Neuronal stem cell (in vitro differentiated cells): ENCODE measurements around the gene ARMC7.

Experiments
- DNase-seq: peaks from one replicate; pipeline ENCODE4 v3.0.0-alpha.2; 2013; ENCODE audit warnings: low spot score
- H2AFZ ChIP-seq: one replicate; pipeline ENCODE4 v1.6.1; 2013; ENCODE audit warnings: mild to moderate bottlenecking, low read length, inconsistent platforms
- H2AK5ac ChIP-seq: 2 replicates; pipeline ENCODE4 v1.6.1; 2013; ENCODE audit warnings: low read depth, mild to moderate bottlenecking, inconsistent platforms, low read length, moderate library complexity, mixed read lengths
- H2BK120ac ChIP-seq: 2 replicates; pipeline ENCODE4 v1.6.1; 2013; ENCODE audit warnings: low read depth, mild to moderate bottlenecking, inconsistent platforms, low read length, moderate library complexity, mixed read lengths
- H2BK12ac ChIP-seq: one replicate; pipeline ENCODE4 v1.6.1; 2013; ENCODE audit warnings: low read length, inconsistent platforms
- H2BK15ac ChIP-seq: 2 replicates; pipeline ENCODE4 v1.6.1; 2013; ENCODE audit warnings: mild to moderate bottlenecking, low read length, inconsistent platforms, mixed read lengths
- H2BK5ac ChIP-seq: one replicate; pipeline ENCODE4 v1.6.1; 2013; ENCODE audit warnings: inconsistent platforms, mild to moderate bottlenecking, low read length, moderate library complexity
- H3K14ac ChIP-seq: one replicate; pipeline ENCODE4 v1.6.1; 2013; ENCODE audit warnings: low read length, inconsistent platforms
- H3K18ac ChIP-seq: 2 replicates; pipeline ENCODE4 v1.6.1; 2013; ENCODE audit warnings: low read length, inconsistent platforms
- H3K23ac ChIP-seq: 2 replicates; pipeline ENCODE4 v1.6.1; 2013; ENCODE audit warnings: low read depth, mild to moderate bottlenecking, mixed read lengths, low read length, inconsistent platforms; ENCODE audit not compliant: poor library complexity
- H3K27ac ChIP-seq: replicated peaks from 3 replicates; pipeline ENCODE4 v1.5.1; 2013; ENCODE audit warnings: low read length, inconsistent platforms
- H3K27me3 ChIP-seq, 3 experiments: 2 replicates each; pipeline ENCODE4 v1.6.1; 2013; ENCODE audit warnings: low read length in 3 of 3, mild to moderate bottlenecking in 2 of 3, inconsistent platforms in 1 of 3, low read depth in 1 of 3, mixed read lengths in 1 of 3, moderate library complexity in 1 of 3; ENCODE audit not compliant: control insufficient read depth in 3 of 3, insufficient read depth in 3 of 3
- H3K36me3 ChIP-seq, 2 donors: replicated peaks in 1 of 2; 2 replicates each; pipeline ENCODE4 v1.6.1; 2013; ENCODE audit warnings: low read length in 2 of 2; ENCODE audit not compliant: control insufficient read depth in 2 of 2, insufficient read depth in 2 of 2
- H3K4ac ChIP-seq: 2 replicates; pipeline ENCODE4 v1.6.1; 2013; ENCODE audit warnings: inconsistent platforms, mild to moderate bottlenecking, low read length, moderate library complexity
- H3K4me1 ChIP-seq, 2 donors: 1 replicate in 1 of 2; 2 replicates in 1 of 2; pipeline ENCODE4 v1.6.1; 2013; ENCODE audit warnings: low read length in 2 of 2, low read depth in 1 of 2; ENCODE audit not compliant: control insufficient read depth in 2 of 2, insufficient read depth in 1 of 2
- H3K4me2 ChIP-seq: one replicate; pipeline ENCODE4 v1.6.1; 2013; ENCODE audit warnings: mild to moderate bottlenecking, low read length, inconsistent platforms; ENCODE audit not compliant: insufficient read depth, poor library complexity, severe bottlenecking
- H3K4me3 ChIP-seq, 2 donors: 2 replicates each; pipeline ENCODE4 v1.5.1; 2013; ENCODE audit warnings: low read length in 2 of 2, mild to moderate bottlenecking in 2 of 2, inconsistent platforms in 1 of 2, moderate library complexity in 1 of 2
- H3K79me1 ChIP-seq: one replicate; pipeline ENCODE4 v1.6.1; 2013; ENCODE audit warnings: low read depth, mild to moderate bottlenecking, inconsistent platforms, low read length, moderate library complexity
- H3K9ac ChIP-seq: one replicate; pipeline ENCODE4 v1.6.1; 2013; ENCODE audit warnings: mild to moderate bottlenecking, low read depth, low read length, inconsistent platforms; ENCODE audit not compliant: poor library complexity
- H3K9me3 ChIP-seq, 2 donors: replicated peaks in 1 of 2; 2 replicates each; pipeline versions ENCODE3 to v1.6.1; 2013; ENCODE audit warnings: low read length in 2 of 2, mild to moderate bottlenecking in 2 of 2, inconsistent platforms in 1 of 2, low read depth in 1 of 2, mixed read lengths in 1 of 2, moderate library complexity in 1 of 2; ENCODE audit not compliant: control insufficient read depth in 2 of 2, insufficient read depth in 1 of 2
- H4K8ac ChIP-seq: one replicate; pipeline ENCODE4 v1.6.1; 2013; ENCODE audit warnings: low read depth, mild to moderate bottlenecking, inconsistent platforms, low read length, moderate library complexity
- H4K91ac ChIP-seq: one replicate; pipeline ENCODE4 v1.6.1; 2013; ENCODE audit warnings: low read length, low read depth, mild to moderate bottlenecking, inconsistent platforms; ENCODE audit not compliant: poor library complexity
- WGBS, 2 donors: extraction: QIAGEN DNeasy Blood & Tissue Kit; methylation state at CpG; one replicate each; pipeline ENCODE4 v1.1.7; 2013; ENCODE audit warnings: missing lambda C conversion rate in 2 of 2, mixed read lengths in 1 of 2; ENCODE audit not compliant: insufficient read length in 2 of 2, insufficient replicate concordance in 1 of 2; ENCODE audit errors: extremely low coverage in 2 of 2; 5-methylcytosine and 5-hydroxymethylcytosine counted together

ARMC7 gene

GRCh38 chr17:75109046-75109406 is 743 bp upstream of the ARMC7 start:
- peak overlapping the region; percentile 82 for H3K14ac ChIP-seq
- H3K9me3 ChIP-seq = no peaks in the 10 kb centered on the region
- no peak overlapping the region for H3K27ac ChIP-seq
- H2BK5ac ChIP-seq = peak overlapping the region; percentile 53
- H3K79me1 ChIP-seq = no peaks in the 10 kb centered on the region
- no CpG with 5 or more reads among the region's 22 CpGs for WGBS, 2 donors
- H3K27me3 ChIP-seq = peaks cover 0 to 14% (median 7%) of the 10 kb centered on the region in 3 experiments
- peak overlapping the region; percentile 97 for H3K18ac ChIP-seq
- peak overlapping the region; percentile 66 for H3K4ac ChIP-seq
- peak overlapping the region; percentile 58 for H2BK12ac ChIP-seq
- peak overlapping the region; percentile 84 to 89 for H3K4me3 ChIP-seq
- H2AK5ac ChIP-seq = peak overlapping the region; percentile 88
- H4K91ac ChIP-seq = no peak overlapping the region
- peaks cover 2 to 4% of the 10 kb centered on the region in 2 donors for H3K36me3 ChIP-seq
- peak overlapping the region; percentile 97 for H2AFZ ChIP-seq
- peaks cover 0 to 5% of the 10 kb centered on the region in 2 donors for H3K4me1 ChIP-seq
- peak overlapping the region; percentile 85 for H3K4me2 ChIP-seq
- no peak overlapping the region for H2BK15ac ChIP-seq
- no peak for DNase-seq
- H3K23ac ChIP-seq = peak overlapping the region; percentile 99
- H2BK120ac ChIP-seq = no peak overlapping the region
- H3K9ac ChIP-seq = peak overlapping the region; percentile 83
- H4K8ac ChIP-seq = no peak overlapping the region

- H3K4me1 ChIP-seq = peaks cover 0 to 5% of the 10 kb centered on the region in 2 donors
- peak overlapping the region; percentile 92 for H3K18ac ChIP-seq
- H3K27ac ChIP-seq = no peak overlapping the region
- no peaks in the 10 kb centered on the region for H3K9me3 ChIP-seq
- H2BK12ac ChIP-seq = no peak overlapping the region
- H2BK15ac ChIP-seq = no peak overlapping the region
- peak overlapping the region; percentile 95 for H3K9ac ChIP-seq
- peaks cover 0 to 7% (median 6%) of the 10 kb centered on the region in 3 experiments for H3K27me3 ChIP-seq
- no peak overlapping the region for H2BK120ac ChIP-seq
- peak overlapping the region; percentile 85 for H3K4me2 ChIP-seq
- no peak overlapping the region for H3K4ac ChIP-seq
- peak overlapping the region; percentile 97 for H2AFZ ChIP-seq
- H3K36me3 ChIP-seq = peaks cover 4 to 13% of the 10 kb centered on the region in 2 donors
- H3K79me1 ChIP-seq = no peaks in the 10 kb centered on the region
- H3K4me3 ChIP-seq = peak overlapping the region; percentile 84 to 89
- H3K23ac ChIP-seq = no peak overlapping the region
- no CpG with 5 or more reads among the region's 40 CpGs for WGBS, 2 donors
- no peak overlapping the region for H4K91ac ChIP-seq
- H3K14ac ChIP-seq = peak overlapping the region; percentile 56
- H2BK5ac ChIP-seq = peak overlapping the region; percentile 13
- no peak for DNase-seq
- H2AK5ac ChIP-seq = no peak overlapping the region
- H4K8ac ChIP-seq = no peak overlapping the region
Observed at GRCh38 chr17:75110234-75110937, 617 bp downstream of the ARMC7 start.

GRCh38 chr17:75111777-75112335 is 2.1 kb downstream of the ARMC7 start:
- no peak overlapping the region for H3K23ac ChIP-seq
- no peak overlapping the region for H3K9ac ChIP-seq
- H4K91ac ChIP-seq = peak overlapping the region; percentile 72
- peak overlapping the region; percentile 37 for H3K4ac ChIP-seq
- H2BK12ac ChIP-seq = no peak overlapping the region
- no peak overlapping the region for H2AFZ ChIP-seq
- H3K4me2 ChIP-seq = no peak overlapping the region
- H3K14ac ChIP-seq = no peak overlapping the region
- no peak overlapping the region for H2BK120ac ChIP-seq
- peaks cover 6 to 25% of the 10 kb centered on the region in 2 donors for H3K36me3 ChIP-seq
- WGBS, 2 donors = no CpG with 5 or more reads among the region's 7 CpGs
- H4K8ac ChIP-seq = no peak overlapping the region
- peaks cover 0 to 7% (median 6%) of the 10 kb centered on the region in 3 experiments for H3K27me3 ChIP-seq
- H3K79me1 ChIP-seq = no peaks in the 10 kb centered on the region
- no peak overlapping the region for H2BK15ac ChIP-seq
- H2AK5ac ChIP-seq = no peak overlapping the region
- H3K4me3 ChIP-seq = no peak overlapping the region
- H2BK5ac ChIP-seq = no peak overlapping the region
- H3K4me1 ChIP-seq = peaks cover 0 to 5% of the 10 kb centered on the region in 2 donors
- H3K27ac ChIP-seq = no peak overlapping the region
- no peaks in the 10 kb centered on the region for H3K9me3 ChIP-seq
- H3K18ac ChIP-seq = no peak overlapping the region
- no peak for DNase-seq

GRCh38 chr17:75113798-75114551 is 4.2 kb downstream of the ARMC7 start:
- H3K27ac ChIP-seq = no peak overlapping the region

More at GRCh38 chr17:75113798-75114551, 4.2 kb downstream of the ARMC7 start:
- Histone ChIP-seq H2AFZ (peak overlapping the region; percentile 76), H3K4me2 (no peak overlapping the region), H3K27me3 (peaks cover 0 to 5% (median under 1%) of the 10 kb centered on the region in 3 experiments), H3K23ac (no peak overlapping the region), H2BK120ac (no peak overlapping the region), H3K18ac (no peak overlapping the region), H2BK12ac (no peak overlapping the region), H4K8ac (no peak overlapping the region), H3K4ac (no peak overlapping the region), H3K9ac (no peak overlapping the region), H2BK5ac (no peak overlapping the region), H2BK15ac (no peak overlapping the region), H3K4me3 (no peak overlapping the region), H4K91ac (no peak overlapping the region), H3K4me1 (peaks cover 0 to 3% of the 10 kb centered on the region in 2 donors), H2AK5ac (no peak overlapping the region), H3K79me1 (no peaks in the 10 kb centered on the region), H3K36me3 (peaks cover 6 to 32% of the 10 kb centered on the region in 2 donors), H3K14ac (no peak overlapping the region), H3K9me3 (no peaks in the 10 kb centered on the region)
- DNase-seq = peak; percentile 86
- WGBS, 2 donors = no CpG with 5 or more reads among the region's 22 CpGs
